Erythroblast (primary cell): Measurements from ENCODE around the gene SLC16A9.

ENCODE experiments used
- GATA1 ChIP-seq: IDR thresholded peaks from 2 replicates; pipeline ENCODE4 v1.6.1; 2011; ENCODE audit warnings: low read depth, mild to moderate bottlenecking, control low read depth, low read length, moderate library complexity
- POLR2A ChIP-seq: IDR thresholded peaks from 2 replicates; pipeline ENCODE4 v1.6.1; 2011; ENCODE audit warnings: mild to moderate bottlenecking, low read length

DNA sequence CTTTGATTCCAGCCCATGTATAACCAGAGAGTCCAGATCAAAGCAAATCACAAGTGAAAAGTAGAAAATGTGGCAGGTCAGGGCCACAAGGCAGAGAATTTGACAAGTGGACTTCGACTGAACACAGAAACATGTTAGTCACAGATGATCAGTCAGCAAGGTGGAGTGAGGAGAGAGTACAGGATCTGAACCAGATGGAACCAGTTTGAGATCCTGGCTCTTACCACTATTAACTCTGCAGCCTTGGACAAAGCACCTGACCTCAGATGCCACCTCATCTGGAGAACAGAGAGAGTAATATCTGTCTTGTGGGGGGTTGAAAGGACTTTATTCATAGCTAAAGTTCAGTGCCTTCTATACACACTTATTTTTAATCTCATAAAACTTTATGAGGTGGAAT, 39.2 kb upstream of the SLC16A9 start:
- TF ChIP-seq POLR2A, result no peak
- TF ChIP-seq GATA1, result no peak
